Measurements from ENCODE around the gene TNNI2.

DNA sequence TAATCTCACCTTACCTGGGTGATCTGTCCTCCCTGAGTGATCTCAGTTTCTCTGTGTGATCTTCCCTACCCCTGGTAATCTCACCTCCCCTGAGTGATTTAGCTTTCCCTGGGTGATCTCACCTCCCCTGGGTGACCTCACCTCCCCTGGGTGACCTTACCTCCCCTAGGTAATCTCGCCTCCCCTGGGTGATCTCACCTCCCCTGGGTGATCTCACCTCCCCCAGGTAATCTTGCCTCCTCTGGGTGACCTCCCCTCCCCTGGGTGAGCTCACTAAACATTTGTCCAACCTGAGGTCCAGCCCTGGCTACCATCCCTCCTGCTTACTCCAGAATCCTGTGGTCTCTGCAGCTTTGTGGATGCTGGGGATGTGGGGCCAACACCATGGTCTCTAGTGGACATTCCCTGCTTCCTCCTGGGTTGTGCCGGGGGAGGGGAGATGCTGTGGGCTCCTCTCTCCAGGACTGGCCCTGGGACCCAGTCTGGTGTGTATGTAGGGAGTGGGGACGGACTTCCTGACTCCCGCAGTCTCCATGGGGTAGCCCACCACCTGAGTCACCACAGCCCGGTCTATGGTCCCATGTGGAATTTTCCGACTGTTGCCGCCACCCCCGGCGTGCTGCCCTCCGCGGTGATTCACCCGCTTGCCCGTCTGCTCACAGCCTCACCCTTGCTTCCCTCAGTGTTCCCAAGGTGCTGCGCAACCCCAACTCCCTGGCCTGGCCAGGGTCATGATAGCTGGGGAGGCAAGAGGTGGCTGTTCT, 24.0 kb downstream of the TNNI2 start:
- TF ChIP-seq, protein P1, sequence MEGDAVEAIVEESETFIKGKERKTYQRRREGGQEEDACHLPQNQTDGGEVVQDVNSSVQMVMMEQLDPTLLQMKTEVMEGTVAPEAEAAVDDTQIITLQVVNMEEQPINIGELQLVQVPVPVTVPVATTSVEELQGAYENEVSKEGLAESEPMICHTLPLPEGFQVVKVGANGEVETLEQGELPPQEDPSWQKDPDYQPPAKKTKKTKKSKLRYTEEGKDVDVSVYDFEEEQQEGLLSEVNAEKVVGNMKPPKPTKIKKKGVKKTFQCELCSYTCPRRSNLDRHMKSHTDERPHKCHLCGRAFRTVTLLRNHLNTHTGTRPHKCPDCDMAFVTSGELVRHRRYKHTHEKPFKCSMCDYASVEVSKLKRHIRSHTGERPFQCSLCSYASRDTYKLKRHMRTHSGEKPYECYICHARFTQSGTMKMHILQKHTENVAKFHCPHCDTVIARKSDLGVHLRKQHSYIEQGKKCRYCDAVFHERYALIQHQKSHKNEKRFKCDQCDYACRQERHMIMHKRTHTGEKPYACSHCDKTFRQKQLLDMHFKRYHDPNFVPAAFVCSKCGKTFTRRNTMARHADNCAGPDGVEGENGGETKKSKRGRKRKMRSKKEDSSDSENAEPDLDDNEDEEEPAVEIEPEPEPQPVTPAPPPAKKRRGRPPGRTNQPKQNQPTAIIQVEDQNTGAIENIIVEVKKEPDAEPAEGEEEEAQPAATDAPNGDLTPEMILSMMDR (conservative IDR thresholded peaks at IDR 0.05 in 1 of 2, IDR thresholded peaks at IDR 0.05 in 1 of 2; ENCODE audit: low read depth in 1 of 2, low read length in 2 of 2) = no peak
- no peak for TF ChIP-seq EZH2 (IDR thresholded peaks at IDR 0.05; ENCODE audit: low read length, missing control alignments)
